ENCODE data around the gene PAM.
A peak's percentile ranks its signal among the peaks of the same experiment; 100 is the strongest.

Gene PAM

DNA sequence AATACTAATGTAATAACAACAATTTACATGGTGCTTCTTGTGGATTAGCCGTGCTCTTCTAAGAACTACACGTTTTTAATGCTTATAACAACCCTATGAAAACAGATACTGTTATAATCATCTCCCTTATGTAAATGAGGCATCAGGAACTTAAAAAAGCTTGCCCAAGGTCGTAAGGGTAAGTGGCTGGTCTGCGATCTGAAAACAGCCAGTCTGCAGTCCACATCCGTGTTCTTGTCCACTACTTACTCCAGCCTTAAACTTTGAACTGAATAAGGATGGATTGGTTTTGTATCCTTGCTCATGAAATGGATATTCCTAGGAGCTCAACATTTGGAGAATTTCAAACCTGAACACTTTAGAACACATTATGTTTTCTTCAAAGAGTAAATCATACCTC lies 26.7 kb downstream of the PAM start:
- DNase-seq (ENCODE audit: low spot score) = no peak

DNA sequence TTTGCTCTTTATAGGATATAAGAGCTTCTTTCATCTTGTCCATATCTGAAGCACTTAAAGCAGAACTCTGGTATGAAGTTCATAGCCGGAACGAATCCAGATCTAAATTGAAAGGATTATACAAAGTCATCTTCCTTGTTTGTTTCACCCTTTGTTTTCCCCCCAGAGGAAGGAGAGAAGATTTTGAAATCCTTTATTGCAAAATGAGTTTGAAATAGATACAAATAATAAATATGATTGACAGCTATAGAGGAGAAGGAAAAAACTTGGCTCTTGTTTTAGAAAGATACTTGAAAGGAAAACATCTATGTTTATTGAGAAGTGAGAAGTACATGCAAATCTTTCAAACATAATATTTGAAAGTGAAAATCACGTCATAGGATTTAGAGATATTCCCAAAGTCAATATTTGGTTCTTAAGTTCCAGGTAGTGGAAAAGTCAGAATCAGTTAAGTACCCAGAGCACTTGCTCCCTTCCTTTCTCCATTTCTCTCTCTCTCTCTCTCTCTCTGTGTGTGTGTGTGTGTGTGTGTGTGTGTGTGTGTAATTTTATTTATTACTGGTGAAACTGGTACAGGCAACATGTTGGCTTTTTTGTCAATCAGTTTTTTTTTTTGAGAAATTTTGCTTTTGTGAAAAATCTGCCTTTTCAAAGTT lies 27.2 kb downstream of the PAM start:
- no peak for DNase-seq (ENCODE audit: low spot score)

DNA sequence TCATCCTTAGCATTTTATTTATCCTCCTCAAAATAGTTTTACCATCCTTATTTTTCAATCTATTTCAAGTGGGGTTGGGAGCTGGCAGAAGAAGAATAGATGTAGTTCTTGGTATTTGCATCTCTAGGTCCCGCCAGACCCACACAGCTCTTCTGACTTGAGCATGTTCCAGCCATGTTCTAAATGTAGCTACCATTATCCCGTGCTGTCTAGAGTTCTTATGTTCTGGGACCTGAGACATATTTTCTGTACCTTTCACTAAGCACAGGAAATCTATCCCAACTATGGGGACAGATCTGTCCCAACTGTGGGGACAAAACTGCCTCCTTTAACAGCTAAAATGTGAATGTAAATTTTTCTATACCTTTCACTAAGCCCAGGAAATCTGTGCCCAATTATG lies 32.0 kb downstream of the PAM start:
- no peak for DNase-seq (ENCODE audit: low spot score)

DNA sequence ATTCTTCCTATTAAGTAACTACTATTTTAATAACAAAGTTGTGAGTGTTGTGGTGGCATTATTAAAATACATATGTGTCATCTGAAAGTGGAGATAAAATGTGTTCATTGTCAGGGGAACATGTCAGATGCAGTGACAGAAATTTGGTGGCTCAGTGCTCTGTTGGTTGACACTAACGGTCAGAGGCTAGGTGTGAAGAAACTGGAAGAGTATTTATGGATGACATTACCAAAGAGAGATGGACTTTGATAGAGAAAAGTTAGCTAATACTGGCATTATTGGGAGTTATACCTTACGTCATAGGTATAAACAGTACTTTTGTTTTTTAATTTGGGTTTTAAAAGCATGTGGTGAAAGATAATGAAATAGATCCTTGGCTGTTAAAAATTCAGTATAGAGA lies 33.7 kb downstream of the PAM start:
- DNase-seq (ENCODE audit: low spot score) = no peak

- DNase-seq (ENCODE audit: low spot score) = no peak
Measured at GRCh38 chr5:102789469-102789868, 34.4 kb downstream of the PAM start.

DNA sequence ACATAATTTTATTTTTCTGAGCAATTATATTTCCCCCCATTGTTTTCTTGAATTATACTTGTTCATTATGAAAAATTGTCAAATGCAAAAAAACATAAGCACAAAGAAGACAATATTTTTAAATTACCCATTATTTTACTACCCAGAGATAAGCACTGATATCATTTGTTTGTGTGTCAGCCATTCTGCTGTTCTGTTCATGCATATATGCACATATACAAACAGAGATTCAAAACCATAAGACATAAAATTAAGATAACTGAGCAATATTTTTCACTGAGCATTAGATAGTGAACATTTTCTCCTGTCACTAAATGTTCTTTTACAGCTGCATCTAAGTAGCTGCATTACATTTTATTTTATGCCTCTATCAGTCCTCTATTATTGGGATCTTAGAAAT lies 35.6 kb downstream of the PAM start:
- no peak for DNase-seq (ENCODE audit: low spot score)

GRCh38 chr5:102792705-102793104 lies 37.6 kb downstream of the PAM start:
- peak; percentile 5 for DNase-seq (ENCODE audit: low spot score)

- no peak for DNase-seq (ENCODE audit: low spot score)
Measured at GRCh38 chr5:102794047-102794446, 38.9 kb downstream of the PAM start.

- DNase-seq (ENCODE audit: low spot score) = no peak
Measured at GRCh38 chr5:102794677-102795331, 39.7 kb downstream of the PAM start.

GRCh38 chr5:102795526-102795925 lies 40.4 kb downstream of the PAM start:
- DNase-seq (ENCODE audit: low spot score) = no peak

GRCh38 chr5:102796009-102796408 lies 40.9 kb downstream of the PAM start:
- DNase-seq (ENCODE audit: low spot score) = no peak

- no peak for DNase-seq (ENCODE audit: low spot score)
Measured at GRCh38 chr5:102796498-102796897, 41.4 kb downstream of the PAM start.

- DNase-seq (ENCODE audit: low spot score) = no peak
Measured at GRCh38 chr5:102797322-102797884, 42.3 kb downstream of the PAM start.

DNA sequence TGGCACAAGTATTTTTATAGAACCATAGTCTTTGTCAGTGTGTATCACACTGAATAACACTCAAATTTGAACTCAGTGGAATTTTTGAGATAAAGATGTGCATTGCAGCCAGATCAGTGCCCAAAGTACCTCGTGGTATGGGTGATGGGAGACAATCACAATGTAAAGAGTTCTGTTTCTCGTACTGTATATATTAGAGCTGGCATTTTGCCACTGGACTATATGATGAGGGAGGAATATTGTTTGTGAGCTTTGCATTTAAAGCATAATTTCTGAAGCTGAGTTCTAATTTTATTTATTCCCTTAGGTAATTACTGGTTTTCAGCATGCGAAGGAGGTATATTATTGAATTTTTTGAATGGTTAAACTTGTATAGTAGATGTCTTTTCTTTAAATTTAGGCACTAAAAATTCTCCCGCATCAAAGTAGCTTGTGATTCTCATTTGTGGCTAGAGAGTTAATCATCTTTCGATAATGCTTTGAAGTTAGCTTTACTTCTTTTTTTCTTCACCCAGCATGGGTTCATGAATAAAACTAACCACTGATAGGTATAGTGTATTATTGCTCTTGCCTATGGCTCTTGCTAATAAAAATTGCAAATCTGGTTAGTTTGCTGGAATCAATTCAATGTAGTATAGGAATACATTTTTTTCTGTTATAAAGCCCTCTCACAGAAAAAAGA lies 43.1 kb downstream of the PAM start:
- no peak for DNase-seq (ENCODE audit: low spot score)

- no peak for DNase-seq (ENCODE audit: low spot score)
Measured at GRCh38 chr5:102799017-102799416, 43.9 kb downstream of the PAM start.

DNA sequence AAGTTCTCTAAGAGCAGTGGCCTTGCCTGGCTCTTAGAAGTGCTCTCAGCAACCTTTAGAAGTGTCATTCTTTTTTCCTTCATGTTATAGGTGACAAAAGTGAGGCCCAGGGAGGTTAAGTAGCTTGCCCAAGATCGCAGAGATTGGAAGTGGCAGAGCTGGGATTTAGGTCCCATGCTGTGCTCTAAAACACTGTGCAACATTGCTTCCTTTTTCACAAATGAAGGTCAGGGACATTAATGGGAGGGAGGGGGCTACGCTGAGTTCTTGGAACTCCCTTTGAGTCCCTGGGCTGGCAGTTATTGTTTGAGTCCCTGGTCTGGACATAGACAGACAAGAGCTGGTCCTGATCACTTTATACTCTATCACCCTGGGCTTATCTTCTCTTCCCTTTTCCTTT lies 45.3 kb downstream of the PAM start:
- no peak for DNase-seq (ENCODE audit: low spot score)

GRCh38 chr5:102801371-102801770 lies 46.3 kb downstream of the PAM start:
- no peak for DNase-seq (ENCODE audit: low spot score)

GRCh38 chr5:102802708-102803458 lies 47.8 kb downstream of the PAM start:
- DNase-seq (ENCODE audit: low spot score) = no peak

DNA sequence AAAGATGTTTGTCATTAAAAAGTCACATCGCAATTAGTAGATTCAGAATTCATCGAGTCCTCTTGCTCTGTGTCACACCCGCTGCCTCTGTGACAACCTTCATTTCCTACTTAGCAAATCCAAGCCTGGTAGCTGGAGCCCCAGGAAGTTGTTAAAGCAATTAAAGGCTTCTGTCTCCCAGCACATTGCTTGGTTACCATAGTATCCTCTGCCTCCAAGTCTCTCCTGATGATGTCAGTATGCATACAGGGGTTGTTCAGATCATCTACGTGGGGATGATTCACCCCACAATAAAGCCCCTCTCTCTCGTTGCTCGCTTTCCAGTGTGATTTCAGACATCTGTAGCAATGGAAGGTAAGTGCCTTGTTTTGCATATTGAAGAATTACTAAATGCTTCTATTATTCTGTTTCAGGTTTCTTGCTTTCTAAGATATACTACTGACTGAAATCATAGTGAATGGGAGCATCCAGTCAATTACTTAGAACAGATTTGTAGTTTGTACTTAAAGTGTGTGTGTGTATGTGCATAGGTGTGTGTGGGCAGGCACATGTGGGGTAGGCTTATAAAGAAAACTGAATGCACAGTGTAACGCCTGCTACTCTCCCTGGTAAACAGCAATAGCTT lies 52.9 kb downstream of the PAM start:
- no peak for DNase-seq (ENCODE audit: low spot score)

DNA sequence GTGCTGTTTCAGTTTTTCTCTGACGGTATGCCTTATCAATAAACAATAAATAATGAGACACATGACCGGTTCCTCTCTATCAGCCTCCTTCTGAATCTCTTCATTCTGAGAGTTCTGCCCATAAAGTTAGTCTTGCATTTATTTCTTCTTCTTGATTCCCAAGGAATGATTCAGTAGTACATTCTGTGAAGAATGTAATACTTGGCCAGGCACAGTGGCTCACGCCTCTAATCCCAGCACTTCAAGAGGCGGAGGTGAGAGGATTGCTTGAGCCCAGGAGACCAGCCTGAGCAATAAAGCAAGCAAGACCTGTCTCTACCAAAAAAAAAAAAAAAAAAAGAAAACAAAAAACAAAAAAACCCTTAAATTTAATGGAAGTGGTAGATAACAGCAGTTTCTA lies 53.9 kb downstream of the PAM start:
- no peak for DNase-seq (ENCODE audit: low spot score)

DNA sequence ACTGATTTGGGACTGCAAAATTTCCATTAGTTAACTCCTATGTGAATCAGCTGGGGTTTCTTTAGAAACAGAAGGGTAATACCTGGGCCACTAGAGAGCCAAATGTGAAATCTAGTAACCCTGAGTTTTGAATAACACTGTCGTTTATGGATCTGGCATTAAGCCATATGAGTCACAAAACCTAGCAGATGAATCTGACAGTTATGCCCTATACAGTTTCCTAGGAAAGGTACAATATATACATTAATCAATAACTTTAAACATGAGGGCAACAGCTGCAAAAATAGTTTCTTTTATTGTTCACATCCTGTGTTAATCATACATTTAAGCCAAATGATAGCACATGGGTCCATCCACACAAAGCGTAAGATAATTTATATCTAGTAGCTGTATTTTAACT lies 56.9 kb downstream of the PAM start:
- DNase-seq (ENCODE audit: low spot score) = peak; percentile 2

GRCh38 chr5:102813740-102814139 lies 58.6 kb downstream of the PAM start:
- no peak for DNase-seq (ENCODE audit: low spot score)
